Suppressor macrophage treated with lipopolysaccharide for 4 hours (primary cell): ENCODE data around the gene KRT71.
"Not testable (repeated sequence)": the region's sequence is repeated elsewhere in the genome, so short reads cannot be mapped to it uniquely, and the experiment has no call there.

Experiments
- DNase-seq: peaks from one replicate; pipeline ENCODE4 v3.0.0-alpha.2; 2020

The KRT71 gene

DNA sequence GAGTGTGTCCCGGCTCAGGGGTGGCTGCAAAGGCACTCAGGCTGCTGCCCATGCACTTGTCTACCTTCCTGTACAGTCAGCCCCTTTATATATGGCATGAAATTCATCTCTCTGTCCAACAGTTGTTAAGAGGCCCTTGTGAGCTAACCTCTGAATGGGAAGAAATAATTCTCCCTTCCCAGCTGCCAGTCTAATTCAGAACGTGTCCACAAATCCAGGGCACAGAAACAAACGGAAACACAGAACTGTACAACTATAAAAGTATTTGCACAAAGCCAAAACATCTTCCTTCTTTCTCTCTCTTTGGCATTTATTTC, 33.6 kb downstream of the KRT71 start:
- DNase-seq = no peak

- no peak for DNase-seq
Measured at GRCh38 chr12:52518574-52519386, 34.2 kb downstream of the KRT71 start.

GRCh38 chr12:52517888-52518287, 35.1 kb downstream of the KRT71 start:
- DNase-seq = no peak

GRCh38 chr12:52517005-52517835, 35.7 kb downstream of the KRT71 start:
- DNase-seq = no peak

GRCh38 chr12:52515927-52516831, 36.8 kb downstream of the KRT71 start:
- DNase-seq = no peak

DNA sequence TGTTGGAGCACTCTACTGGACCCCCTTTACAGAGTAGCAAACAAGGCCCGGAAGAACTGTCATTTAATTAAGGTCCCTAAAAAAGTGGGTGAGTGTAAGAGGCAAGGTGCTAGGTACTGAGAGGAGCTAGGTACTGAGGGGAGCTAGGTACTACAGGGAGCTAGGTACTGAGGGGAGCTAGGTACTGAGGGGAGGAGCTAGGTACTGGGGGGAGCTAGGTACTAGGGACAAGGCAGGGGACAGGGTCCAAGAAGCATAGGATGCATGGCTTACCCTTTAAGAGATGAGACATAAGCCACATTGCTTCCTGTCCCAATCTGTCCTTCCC, 37.7 kb downstream of the KRT71 start:
- DNase-seq = no peak

DNA sequence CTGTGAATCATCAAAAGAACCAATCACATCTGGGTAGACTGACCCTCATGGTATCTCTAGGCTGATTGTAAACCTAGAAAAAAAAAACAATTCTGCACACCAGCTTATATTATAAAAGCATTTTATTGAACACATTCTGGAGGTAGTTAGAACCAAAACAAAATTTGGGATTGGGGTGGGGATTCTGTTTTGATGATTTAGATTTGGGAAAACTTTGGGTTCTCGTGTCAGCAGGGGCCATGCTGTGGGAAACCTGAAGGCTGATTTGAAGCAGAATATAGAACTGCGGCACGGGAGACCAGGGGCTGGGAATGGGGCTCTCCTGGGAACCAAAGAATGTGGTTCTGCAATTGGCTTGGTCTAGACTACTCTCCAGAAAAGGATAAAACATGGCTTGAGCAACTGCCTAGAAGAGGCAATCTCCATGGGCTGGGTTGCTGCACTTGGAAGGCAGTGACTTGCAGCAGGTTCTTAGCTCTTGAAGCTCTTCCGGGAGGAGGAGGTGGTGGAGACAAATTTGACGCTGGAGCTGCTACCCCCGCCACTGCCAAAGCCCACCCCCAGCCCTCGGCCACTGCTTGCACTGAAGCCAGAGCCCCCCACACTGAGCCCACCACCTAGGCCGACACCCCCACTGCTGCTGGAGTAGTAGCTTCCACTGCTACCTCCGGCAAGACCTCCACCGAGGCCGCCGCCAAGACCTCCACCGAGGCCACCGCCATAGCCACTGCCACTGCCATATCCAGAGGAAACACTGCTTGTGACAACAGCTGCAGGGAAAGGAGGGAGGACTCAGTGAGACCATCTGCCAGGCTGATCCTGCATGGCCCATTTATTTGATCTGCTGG, 38.2 kb downstream of the KRT71 start:
- DNase-seq = no peak

DNA sequence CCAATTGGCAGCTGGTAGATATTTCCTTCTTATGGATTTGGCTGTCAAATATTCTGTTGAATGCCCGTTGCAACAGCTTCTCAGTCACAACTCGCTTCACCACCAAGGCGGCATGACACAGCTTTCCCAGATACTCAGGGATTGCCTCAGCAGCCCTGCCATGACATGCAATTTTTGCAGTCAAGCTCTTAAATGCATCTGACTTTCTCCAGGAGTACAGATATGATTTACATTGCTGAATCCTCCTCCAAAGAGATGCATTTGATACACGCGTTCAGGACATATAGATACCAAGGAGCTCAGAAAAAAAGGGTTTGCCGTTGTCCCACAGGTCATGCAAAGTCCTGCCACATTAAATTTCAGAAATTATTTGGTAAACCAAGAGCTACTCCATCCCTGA, 39.2 kb downstream of the KRT71 start:
- no peak for DNase-seq

DNA sequence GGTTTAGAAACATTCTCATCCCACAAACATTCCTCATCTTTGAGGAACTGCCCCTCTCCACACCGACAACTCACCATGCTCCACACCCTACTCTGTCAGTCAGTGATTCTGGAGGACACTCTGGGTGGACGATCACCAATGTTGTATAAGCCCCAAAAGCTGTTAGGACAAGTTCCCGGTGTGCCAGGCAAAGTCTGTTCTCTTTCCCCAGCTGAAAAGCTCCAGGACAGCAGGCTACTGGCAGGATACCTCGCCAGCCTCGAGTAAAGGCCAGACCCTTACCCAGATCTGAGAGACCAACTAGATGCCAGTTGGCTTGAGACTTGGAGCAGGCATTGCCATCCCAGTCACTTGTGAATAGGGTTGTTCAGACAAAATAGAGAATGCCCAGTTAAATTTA, 44.7 kb downstream of the KRT71 start:
- no peak for DNase-seq

GRCh38 chr12:52506858-52507715, 45.9 kb downstream of the KRT71 start:
- DNase-seq = peak; percentile 43

- DNase-seq = peak; percentile 5
Measured at GRCh38 chr12:52502877-52503276, 50.1 kb downstream of the KRT71 start.

DNA sequence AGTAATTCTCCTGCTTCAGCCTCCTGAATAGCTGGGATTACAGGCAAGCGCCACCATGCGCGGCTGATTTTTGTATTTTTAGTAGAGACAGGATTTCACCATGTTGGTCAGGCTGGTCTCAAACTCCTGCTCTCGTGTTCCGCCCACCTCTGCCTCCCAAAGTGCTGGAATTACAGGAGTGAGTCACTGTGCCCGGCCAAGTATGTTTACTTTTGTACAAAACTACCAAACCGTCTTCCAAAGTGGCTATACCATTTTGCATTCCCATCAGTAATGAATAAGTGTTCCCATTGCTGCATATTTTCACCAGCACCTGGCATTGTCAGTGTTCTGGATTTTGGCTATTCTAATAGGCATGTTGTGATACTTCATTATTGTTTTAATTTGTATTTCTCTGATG, 51.5 kb downstream of the KRT71 start:
- DNase-seq = no peak

- DNase-seq = not testable (repeated sequence)
Measured at GRCh38 chr12:52500574-52500973, 52.4 kb downstream of the KRT71 start.

- no peak for DNase-seq
Measured at GRCh38 chr12:52499806-52500560, 53.0 kb downstream of the KRT71 start.

DNA sequence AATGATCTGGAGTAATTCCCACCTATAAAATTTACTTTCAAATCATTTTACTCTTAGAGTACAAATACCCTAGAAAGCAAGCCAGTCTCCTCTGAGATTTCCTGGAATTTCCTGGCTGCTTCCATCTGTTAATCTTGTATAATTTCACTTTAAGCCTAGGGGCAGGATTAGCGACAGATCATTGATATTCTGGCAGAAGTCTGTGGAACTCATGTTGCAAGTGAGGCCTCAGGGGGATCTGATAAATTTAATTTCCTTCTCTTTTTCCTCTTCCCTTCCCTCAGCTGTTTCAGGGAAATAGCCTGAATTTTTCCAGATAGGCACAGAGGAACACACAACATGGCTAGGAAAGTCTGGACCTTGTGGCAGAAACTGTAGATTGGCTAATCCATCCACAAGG, 54.0 kb downstream of the KRT71 start:
- DNase-seq = no peak

GRCh38 chr12:52497975-52498374, 55.0 kb downstream of the KRT71 start:
- DNase-seq = no peak

DNA sequence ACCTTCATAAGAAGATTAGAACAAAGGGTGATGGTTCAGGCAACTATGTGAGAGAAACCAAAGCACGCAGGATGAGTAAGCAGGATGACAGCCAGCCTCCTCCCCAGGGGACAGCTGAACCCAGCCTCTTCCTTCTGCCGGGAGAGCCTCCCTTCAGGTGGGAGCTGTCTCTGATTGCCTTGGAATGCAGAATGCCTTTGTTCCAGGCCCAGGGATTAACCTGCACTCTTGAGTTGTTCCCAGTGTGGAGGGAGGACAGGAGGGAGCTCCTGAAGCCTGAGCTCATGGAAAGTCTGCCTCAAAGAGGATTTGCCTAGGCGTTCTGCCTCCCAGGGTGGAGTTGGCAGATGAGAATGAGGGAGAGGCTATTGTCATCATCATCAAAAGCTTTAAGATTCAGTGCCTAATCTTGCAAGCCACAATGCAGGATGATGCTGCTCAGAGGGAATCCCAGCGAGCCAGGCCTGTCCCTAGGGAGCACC, 56.3 kb downstream of the KRT71 start:
- no peak for DNase-seq

GRCh38 chr12:52496054-52496453, 56.9 kb downstream of the KRT71 start:
- no peak for DNase-seq

DNA sequence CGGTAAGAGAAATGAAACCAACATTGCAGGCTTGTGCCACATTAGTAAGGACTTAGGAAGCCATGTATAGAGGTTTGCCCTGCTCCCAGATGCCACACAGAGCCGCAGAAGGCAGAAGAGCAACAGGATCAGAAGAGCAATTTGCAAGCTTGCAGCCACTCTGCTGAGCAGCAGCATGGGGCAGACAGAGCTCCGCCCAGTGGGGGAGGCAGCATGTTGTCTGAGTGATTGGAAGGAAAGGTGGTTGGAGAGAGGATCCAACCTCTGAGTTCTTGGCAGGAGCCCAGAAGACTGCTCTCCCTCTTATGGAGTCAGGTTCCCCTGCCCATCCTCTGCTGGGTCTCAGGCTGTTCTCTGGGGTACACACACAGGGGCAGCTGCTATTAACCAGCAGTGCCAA, 57.6 kb downstream of the KRT71 start:
- DNase-seq = peak; percentile 12

DNA sequence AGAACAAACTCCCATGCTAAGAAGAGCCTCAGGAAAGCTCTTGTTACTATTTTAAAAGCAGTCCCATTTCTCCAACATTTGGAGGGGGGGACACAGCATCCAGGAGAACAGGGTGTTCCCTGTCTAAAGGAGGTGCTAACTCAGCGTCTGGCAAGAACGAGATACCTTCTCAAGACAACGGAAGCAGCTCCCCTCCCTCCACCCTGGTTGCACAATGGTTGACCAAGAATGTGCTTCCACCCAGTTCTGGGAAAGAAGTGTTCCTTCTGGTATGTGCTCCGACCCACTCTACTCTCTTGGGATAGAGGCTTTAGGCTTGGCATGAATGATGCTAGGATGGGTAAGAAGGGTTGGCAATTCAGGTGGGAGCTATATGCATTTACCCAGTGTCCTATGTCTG, 58.4 kb downstream of the KRT71 start:
- DNase-seq = peak; percentile 6

GRCh38 chr12:52494100-52494499, 58.8 kb downstream of the KRT71 start:
- no peak for DNase-seq
